GM19239 (cell line): Measurements from ENCODE around the gene TBL3.

Source experiments
- DNase-seq: peaks from one replicate; pipeline ENCODE4 v3.0.0; 2011; ENCODE audit warnings: low spot score; ENCODE audit not compliant: insufficient read length
- FAIRE-seq: peaks from 2 replicates; lab custom pipeline; 2011; peaks lifted over from hg19 to GRCh38; lab: Jason Lieb, UNC

Gene TBL3

DNA sequence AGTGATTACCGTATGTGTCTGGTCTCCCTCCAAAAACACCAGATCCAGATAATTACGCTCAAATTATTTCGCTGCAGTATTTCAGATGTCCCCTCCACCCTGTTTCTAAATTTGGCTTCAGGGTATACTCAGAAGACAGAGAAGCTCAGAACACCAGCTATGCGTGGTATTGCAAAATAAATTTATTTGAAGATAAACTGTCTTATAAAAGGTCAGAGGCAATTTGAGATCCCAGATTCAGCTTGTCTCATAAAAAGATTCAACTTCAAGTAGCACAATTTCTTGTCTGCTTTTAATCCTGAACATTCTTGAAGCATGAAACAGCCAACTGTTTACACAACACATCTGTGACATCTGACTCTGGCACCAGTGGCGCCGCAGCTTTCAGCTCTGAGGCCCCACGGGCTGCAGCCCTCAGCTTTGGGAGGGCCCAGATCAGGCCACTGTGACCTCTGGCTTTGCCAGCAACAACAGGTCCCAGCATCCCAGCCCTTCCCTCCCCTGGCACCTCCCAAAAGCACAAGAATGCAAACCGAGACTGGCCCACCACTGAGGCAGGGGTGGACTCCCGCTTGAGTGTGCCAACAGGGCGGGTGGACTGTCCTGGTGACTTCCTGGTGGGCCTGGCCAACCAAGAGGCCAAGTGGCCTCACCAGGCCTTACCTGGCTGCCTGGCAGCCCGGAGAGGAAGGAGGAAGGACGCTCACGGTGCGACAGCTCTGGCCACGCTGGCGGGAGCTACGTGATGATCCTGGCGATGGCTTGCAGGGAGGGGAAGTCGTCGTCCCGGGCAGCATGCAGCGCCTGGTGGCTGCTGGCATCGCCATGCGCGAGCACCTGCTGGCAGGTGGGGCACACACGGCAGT, 25.9 kb downstream of the TBL3 start:
- DNase-seq = no peak
- no peak for FAIRE-seq

- DNase-seq (no peak), FAIRE-seq (no peak)
These were observed 26.5 kb downstream of the TBL3 start for GRCh38 chr16:1998360-1998835.

GRCh38 chr16:1998852-1999801, 27.3 kb downstream of the TBL3 start:
- DNase-seq (no peak), FAIRE-seq (no peak)

DNA sequence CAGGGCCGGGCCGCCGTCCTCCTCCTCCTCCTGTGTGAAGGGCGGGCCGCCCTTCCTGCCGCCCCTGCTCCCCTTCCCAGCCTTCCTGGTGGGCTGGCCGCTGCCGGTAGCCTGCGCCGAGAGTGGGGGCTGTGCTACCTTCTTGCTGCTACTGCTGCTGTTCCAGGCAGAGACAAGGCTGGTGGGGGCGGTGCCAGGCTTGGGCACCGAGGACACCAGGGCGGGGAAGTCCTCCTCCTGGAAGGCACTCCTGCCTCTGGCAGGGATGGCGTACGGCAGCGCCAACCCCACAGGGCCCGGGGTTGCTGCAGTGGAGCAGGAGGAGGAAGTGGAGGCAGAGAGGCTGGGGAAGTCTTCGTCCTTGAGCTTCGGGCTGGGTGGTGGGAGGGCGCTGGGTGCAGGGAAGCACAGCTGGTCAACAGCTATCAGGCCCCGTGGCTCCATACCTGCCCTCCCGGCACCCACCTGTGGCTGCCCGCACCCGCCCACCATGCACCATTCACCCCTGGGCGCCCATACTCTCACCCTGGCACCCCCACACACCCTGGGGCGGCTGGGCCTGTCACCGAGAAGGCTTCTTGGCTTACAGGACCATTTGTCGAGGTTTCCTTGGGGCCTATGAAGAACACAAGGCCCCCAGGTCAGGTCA, 28.1 kb downstream of the TBL3 start:
- DNase-seq (no peak), FAIRE-seq (no peak)

DNA sequence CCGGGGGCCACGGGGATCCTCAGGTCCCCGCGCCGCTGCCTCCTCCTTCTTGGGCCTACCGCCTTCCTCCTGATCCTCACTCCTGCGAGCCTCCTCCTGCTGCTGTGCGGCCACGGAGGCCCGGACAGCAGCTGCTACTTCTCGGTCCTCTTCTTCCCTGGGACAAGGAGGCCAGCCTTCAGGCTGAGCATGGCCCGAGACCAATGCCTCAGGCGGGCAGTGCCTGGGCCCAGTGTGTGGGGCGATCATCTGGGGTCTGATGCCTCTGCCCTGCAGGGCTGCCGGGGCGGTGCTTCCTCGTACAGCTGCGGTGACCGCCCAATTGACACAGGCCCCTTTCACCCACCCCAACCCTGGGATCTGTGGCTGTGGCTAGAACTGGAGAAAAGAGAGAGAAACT, 29.2 kb downstream of the TBL3 start:
- FAIRE-seq (no peak), DNase-seq (no peak)

- FAIRE-seq (no peak), DNase-seq (no peak)
These were observed 29.9 kb downstream of the TBL3 start for GRCh38 chr16:2001456-2002355.

GRCh38 chr16:2002406-2003230, 30.8 kb downstream of the TBL3 start:
- no peak for FAIRE-seq
- no peak for DNase-seq

DNA sequence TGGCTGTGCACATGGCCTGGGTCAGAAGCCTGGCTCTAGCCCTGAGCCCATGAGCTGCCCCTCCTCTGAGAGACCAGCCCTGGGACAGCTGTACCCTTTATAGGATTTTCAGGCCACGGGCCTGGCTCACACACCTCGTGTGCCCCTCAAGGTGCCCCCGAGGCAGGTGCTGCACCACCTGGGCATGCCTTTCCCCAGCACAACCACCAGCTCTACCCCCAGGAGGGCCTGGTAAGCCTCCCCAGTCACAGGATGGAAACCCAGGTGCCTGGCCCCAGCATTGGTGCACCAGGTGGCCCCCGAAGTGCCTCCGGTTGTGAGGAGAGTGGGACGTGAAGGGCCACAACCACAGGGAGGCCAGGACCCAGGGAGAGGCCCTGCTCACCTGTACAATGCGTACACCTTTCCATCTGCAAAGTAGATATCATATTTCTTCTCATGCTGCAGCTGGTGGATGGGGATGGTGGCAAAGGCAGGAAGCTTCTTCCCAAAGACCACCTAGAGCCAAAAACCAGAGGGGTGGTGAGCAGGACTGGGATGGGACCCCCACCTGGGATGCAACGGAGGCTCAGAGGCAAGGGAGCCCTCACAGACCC, 31.5 kb downstream of the TBL3 start:
- DNase-seq (no peak), FAIRE-seq (no peak)

DNA sequence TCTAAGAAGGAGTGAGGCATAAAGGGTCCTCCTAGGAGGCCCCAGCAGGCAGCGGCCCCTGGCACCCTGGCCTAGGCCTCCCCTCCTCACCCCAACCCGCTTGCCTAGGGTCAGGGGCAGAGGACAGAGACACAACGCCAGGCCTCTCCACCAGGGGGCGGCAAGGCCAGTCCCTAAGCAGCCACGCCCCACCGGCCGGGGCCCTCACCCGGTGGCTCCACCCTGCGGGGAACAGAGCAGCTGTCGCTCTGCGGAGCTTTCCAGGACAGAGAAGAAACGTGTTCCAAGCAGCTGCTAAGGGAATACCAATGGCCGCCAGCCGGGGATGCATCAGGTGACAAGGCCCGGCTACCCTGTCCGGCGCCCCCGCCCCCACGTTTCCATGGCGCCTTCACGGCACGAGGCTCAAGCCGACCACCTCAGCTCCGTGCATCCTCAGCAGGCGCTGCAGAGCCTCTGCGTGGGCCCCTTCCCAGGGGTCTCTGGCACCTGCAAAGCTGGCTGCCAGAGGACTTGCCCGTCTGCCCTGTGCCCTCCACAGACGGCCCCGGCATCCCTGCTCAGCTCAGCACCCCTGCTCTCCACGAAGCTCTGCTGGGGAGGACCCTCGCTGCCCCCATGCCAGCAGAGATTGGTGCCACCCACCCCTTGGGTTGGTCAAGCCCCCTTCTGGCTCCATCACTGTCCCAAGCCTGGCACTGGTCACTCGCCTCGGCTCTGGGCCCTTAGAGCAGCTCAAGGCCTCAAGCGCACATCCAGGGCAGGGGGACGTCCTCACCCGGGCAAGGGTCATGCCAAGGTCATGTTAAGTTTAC, 32.2 kb downstream of the TBL3 start:
- FAIRE-seq (peak; percentile 97), DNase-seq (peak; percentile 99)

DNA sequence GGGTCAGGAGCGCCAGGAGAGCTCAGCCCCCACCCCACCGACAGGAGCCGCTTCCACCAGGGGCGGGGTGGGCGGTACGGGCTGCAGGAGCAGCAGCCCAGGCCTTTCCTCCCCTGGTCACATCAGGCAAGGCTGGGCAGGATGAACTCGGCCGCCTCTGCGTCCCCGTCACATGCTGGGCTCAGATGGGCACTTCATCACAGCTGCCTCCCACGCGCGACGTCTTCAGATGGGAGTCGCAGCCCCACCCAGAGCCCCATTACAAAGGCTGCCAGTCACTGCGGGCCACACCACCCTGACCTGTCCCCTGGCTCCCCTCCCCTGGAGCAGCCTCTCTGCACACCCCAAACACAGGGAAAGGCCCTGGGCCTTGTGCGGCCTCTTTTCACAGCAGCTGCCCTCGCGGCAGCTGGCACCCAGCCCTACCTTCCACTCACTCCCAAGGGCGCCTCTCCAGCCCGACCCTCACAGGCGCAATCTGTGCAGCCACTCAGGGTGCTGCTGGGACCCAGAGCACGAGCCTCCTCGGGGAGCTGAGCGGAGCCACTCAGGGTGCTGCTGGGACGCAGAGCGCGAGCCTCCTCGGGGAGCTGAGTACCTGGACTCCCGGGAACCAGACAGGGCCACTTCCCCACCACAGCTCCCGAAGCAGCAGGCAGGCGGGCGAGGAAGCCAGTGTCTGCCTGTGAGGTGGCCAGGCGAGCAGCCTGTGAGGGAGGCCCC, 33.1 kb downstream of the TBL3 start:
- DNase-seq (no peak), FAIRE-seq (no peak)

- FAIRE-seq = no peak
- DNase-seq = no peak
These were observed 33.8 kb downstream of the TBL3 start for GRCh38 chr16:2005646-2006045.

GRCh38 chr16:2006317-2006716, 34.5 kb downstream of the TBL3 start:
- no peak for DNase-seq
- FAIRE-seq = no peak

- FAIRE-seq = no peak
These were observed 35.4 kb downstream of the TBL3 start for GRCh38 chr16:2007081-2007836.

GRCh38 chr16:2008009-2008526, 36.2 kb downstream of the TBL3 start:
- DNase-seq (no peak), FAIRE-seq (no peak)

More at GRCh38 chr16:2007081-2007836, 35.4 kb downstream of the TBL3 start:
- DNase-seq = no peak

GRCh38 chr16:2008631-2009163, 36.8 kb downstream of the TBL3 start:
- FAIRE-seq (no peak), DNase-seq (no peak)
